GM18858 (cell line): ENCODE data around the gene SMCP.

Source experiments
- ATAC-seq: cut with Tn5 transposase; IDR thresholded peaks from one replicate; pipeline ENCODE4 v1.9.1; 2021; ENCODE audit not compliant: unreplicated experiment

The SMCP gene, protein sequence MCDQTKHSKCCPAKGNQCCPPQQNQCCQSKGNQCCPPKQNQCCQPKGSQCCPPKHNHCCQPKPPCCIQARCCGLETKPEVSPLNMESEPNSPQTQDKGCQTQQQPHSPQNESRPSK

DNA sequence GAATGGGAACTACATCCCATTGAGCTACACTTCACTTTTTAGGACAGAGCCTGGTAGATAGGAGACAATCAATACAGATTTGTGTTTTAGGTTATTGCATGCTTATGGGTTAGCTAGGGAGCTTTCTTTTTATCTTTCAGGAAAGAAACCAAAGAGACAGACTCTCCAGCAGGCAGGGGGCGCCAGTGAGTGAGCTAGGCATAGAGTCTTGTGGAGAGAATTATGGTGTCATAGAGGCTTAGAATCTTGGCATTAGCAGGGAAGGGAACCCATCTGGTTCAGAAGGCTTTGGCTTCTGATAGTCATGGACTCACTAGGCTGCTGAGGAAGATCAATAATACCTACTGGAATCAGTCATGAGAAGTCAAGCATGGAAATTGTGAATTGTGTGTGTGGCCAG lies at the start of gene SMCP:
Gene SMCP, plus strand, starts transcription at position 281 of the 400 bp plus-strand sequence. CDS start 6,101 bp downstream, outside the sequence.
- ATAC-seq: no peak

DNA sequence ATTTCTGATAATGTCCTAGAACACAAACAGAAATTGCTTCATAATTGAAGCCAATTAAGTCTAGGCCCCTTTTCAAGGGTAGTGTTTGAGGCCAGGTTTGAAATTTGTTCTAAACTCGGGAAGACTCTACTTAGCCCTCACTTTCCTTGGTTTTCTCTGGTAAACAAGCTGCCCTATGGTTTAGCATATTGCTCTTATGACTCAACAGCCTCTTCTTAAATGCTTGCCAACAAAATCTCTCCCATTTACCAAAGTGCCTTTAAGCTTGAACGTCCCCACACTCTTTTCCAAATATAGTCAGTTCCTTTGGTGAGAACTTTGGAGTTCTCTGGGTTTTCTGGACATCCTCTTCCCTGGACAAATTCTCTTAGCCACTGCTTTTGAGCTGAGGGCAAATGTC lies 41.3 kb upstream of the SMCP start:
- ATAC-seq: no peak

DNA sequence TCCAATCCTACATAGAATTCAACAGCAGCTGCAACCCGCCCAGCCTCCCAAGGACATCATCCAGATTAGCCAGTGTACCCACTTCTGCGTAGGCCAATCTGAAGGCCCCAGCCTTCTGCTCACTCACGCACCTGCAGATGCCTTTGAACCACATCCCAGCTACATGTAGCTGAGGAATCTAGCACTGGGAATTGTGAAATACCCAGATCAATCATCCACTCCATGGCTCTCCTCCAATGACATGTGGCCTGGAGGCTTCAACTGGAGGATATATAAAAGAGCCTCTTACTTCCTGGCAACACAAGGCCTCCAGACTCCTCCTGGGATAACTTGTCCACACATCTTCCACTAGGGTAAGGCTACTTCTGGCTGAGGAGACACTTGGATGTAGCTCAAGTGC lies 35.6 kb upstream of the SMCP start, which contains the start of gene LCE6A:
Gene LCE6A, plus strand, starts transcription at position 301 of the 400 bp plus-strand sequence. CDS start 665 bp downstream, outside the sequence.
- ATAC-seq: no peak

DNA sequence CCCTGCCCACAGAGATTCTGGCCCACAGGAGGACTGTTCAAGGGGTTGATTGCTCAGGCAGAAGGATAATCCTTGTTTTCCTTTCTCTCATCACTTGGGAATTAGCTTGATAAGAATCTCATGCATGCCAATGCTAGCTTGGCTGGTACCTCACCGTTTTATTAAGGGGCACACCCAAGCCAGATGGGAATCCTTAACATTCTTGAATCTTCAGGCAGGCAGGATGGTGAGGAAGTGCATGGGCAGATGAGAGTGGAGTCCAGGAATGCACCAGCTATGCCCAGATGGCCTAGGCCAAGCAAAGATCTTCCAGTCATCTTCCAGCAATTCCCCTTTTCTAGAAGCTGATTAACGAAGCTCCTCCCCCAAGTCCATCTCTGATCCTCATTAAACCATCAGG lies 22.5 kb upstream of the SMCP start:
- no peak for ATAC-seq

DNA sequence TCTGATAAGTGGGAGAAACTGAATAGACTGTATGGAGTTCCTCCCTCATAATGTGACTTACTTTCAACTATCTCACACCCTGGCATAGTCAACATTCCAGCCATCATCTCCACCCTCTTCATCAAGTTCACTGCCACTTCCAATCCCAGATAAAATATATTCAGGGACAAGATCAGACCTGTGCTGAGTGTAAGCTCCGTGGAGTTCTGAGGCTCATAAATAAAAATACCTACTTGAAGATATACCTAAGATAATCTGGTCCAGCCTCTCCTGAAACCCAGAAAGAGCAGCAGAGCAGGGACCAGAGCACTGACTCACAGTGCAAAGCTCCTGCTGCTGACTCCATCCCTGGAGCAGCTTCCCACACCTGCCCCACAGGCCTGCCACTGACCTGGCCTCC lies 20.1 kb upstream of the SMCP start:
- no peak for ATAC-seq

DNA sequence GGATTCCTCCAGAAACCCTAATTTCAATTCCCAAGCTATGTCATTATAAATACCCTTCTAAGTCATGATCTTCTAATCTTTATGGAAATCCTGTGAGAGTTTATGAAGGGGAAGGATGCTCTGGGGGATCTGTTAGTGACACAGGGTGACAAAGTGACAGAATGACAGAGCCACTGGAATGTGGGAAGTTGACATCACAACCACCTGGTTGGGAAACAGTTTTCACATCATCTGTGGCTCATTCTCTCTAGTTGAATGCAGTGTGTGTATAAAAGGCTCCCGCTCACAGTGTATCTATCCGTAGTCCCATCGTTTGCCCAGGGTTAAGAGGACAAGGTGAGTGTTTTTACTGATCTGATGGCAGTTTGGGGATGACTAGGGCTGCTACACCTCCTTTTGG lies 18.4 kb upstream of the SMCP start, which contains the start of gene LCE7A:
Gene LCE7A, plus strand, starts transcription at position 301 of the 400 bp plus-strand sequence. CDS start 702 bp downstream, outside the sequence.
- ATAC-seq: no peak

DNA sequence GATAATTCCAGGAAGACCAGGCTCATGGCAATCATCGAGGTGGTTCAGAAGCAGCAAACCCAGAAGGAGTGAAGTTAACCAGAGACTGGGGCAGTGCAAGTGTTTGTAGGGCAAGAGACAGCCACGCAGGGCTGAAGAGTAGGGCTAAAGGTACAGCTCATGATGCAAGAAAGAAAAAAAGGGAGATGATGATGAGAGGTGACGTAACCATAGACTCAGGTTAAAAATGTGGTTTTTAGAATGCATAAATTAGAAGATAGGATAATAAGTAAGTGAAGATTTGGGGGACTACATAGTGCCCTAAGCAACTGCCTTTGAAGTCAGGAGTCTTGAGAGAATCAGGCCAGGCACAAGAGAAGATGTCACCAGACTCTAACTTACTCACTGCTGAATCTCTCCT lies 18.0 kb upstream of the SMCP start:
- no peak for ATAC-seq

DNA sequence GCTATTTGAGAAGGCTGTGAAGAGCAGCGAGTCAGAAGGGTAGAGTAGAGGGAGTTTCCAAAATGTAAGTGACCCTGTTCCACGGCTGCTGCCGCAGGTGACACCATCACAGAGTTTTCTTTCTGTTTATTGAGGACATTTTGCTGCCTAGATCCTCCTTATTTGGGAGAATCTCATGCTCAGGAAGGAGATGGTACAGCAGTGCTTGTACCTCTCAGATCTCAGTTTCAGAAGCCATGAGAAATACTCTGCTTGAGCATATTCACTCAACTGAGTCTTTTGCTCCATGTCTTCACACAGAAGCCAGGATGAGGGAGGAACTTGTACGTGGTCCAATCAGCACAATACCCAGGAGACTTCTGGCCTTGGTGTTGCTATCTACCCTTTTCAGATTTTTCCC lies 16.7 kb upstream of the SMCP start:
- no peak for ATAC-seq

DNA sequence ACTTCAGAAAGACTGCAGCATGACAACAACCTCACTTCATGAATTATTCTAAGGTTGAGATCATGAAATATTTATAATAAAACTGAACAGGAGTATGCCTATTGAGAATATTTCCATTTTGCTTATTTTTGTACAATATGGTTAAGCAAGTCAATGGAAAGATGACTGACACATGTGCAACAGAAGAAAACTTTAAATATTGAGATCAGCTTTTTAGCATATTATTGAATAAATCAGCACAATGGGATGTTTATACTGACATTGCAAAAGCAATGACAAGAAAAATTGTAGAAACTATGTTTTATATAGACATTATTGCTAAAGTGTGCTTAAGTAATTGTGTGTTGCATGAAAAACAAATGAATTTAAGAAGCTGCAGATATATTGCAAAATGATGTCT lies 13.7 kb upstream of the SMCP start:
- no peak for ATAC-seq

DNA sequence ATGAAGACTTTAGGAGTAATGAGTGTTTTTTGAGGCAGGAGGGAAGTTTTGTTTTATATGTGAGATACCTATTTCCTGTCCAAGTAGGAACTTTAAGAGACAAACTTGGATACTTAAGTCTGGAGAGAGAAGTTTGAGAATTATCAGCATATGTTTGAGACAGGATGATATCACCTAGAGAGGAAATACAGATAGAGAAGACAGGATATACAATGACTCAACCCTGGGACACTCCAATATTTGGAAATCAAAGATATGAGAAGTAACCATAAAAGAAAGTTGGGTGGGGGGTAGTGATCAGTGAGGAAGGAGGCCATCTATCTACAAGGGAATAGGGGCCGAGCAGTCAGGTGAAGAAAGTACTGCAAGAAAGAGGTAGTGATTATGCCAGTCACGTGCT lies 11.8 kb upstream of the SMCP start:
- no peak for ATAC-seq

DNA sequence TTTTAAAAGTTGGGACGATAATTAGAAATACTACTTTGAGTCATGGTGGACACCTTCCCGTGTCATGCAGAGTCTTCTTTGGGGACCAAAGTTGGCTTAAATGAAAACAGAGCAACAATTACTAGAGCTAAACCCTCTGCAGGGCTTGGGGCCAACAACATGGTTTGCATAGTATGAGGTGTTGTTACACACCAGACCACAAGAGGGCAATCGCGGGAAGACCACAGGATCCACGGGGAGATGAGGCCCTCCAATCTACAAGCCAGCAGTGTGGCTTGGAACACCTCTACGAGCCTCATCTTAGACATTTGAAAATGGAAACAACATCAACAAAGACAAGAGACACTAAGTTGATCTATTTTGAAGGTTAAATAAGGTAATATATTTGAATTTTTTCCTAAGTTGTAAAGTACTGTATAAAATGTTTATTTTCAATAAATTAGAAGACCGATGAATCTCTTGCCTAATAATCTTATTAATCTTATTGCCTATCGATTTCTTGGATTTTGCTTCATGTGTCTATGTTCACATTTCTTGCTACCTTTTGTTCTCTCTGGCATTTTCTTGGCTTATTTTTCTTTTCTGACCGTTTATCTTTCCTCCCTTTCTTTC lies 8.2 kb upstream of the SMCP start:
- ATAC-seq: peak; percentile 47

DNA sequence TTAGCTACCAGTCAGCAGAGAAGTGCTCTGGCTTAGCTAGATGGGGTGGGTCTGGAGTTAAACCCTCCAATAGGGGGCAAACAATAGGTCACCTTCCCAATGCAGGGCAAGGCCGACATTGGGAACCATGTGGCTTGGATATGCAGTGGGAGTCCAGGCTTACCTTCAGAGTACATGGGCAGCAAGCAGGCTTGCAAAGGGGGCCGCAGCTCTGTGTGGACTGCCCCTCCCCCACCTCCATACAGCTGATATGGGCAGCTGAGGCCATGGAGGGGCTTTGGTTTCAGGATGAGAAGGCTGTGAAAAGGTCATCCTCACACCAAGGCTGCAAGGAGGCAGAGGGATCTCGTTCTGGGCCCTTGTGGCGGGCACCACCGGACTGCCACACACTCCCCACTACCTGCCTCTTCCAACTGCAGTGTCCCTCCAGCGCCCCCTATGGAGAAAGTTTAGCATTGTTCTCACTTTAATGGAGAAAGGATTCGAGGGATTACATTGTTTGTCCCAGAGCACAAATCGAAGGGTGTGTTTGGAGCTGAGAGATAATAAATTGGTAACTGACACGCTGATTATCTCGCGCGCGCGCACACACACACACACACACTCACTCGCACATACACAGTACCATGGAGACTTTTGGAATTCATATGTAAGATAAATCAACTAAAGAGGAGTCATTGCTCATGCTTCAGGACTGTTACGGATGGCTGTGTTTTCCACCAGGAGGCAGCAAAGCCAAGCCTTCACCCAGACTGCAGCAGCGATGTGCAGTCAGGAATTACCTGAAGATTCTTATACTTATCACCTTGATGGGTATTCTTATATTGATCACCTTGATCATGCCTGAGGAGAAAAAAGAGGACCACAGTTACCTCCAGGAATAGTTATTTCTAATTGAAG lies 7.0 kb upstream of the SMCP start:
- no peak for ATAC-seq

DNA sequence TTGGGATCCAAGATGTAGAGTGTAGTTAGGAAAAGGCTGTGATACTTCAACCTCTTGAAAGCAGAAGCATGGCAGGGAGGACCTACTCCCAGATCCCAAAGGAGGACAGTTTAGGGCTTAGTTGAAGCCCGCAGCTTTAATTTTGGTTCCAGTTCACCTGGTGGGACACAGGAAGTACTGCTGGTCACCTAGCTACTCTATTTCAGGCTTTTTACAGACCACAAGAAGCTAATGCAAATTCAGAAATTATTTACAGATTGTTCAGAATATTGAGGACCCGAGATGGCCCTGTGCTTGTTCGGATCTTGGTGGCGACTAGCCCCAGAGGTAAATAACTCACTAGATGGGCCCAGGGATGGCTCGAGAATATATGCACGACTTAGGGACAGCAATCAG lies 6.4 kb upstream of the SMCP start:
- ATAC-seq: no peak

DNA sequence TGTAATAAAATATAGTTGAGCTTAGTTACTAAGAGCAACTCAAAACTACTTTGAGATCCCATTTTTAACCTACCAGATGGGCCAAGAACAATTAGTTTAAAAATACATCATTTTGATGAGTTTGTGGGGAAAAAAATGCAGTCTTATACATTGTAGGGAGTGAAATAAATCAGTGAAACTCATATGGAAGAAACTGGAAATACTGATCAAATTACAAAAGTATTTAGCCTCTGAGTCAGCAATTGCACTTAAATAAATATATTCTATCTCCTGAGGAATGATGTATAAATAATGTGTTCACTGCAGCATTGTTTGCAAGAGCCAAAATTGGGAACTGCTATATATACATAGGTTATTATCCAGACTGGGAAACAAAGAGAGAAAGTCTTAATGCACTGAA lies 4.6 kb upstream of the SMCP start:
- no peak for ATAC-seq

DNA sequence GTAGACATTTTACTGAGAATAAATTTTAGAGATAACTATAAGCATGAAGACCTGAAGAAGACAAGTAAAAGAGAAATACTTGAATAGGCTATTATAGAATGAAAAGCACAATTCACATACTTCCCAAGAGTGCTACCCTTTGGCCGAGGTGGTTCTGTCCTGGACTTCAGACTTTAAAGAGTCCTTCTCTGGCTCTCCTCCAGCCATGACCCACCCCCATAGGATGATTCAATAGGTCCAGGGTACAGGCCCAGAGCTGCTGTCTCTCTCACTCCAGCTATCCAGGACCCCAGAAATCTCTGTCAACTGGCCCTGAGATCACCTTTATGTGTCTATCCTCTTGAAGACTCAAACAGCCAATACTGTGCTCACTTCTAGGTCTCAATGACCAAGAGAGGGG lies 1.3 kb upstream of the SMCP start:
- no peak for ATAC-seq

DNA sequence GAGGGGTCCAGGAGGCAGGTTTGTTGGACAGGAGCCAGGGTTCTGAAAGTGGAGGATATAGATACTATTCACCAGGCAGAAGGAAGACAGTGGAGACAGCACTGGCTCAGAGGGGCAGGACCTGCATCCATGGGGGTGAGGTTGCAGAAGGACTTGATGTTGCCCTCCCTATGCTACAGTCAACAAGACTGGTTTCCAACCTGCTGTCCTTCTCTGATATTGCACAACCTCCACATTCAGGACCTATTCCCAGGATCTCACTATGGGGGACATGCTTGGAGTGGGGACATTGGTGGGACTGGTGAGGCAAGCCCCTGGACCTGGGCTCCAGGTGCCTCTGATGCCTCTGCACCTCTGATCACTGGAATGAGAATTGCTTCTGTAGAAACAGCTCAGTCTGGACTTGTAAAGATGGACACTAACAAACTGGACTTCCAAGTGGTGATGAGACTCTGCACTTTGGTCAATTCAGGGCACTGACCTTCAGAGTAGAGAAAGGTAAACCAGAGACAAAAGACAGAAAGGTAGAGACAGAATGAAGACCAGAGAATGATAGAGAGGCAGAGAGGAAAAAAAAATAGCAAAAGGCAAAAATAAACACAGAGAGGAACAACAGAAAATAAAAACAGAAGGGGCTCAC lies 1.6 kb downstream of the SMCP start:
- ATAC-seq: no peak

DNA sequence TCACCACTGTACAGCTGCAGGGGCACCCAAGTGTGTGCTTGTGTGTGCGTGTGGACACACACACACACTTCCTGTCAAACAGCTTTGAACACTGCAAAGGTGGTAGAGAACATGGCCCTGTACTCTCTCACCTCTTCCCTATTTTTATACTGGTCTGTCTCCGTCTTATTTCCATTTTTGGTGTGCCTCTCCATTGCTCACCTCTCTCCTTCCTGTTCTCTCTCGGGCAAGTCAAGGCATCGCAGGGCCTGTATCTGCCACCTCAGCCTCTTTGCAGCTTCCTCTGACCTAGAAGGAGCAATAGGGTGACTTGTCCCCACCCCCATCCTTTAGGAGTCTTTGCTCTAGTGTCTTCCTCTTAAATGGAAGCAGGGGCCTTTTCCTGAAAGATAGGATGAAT lies 2.2 kb downstream of the SMCP start:
- no peak for ATAC-seq

DNA sequence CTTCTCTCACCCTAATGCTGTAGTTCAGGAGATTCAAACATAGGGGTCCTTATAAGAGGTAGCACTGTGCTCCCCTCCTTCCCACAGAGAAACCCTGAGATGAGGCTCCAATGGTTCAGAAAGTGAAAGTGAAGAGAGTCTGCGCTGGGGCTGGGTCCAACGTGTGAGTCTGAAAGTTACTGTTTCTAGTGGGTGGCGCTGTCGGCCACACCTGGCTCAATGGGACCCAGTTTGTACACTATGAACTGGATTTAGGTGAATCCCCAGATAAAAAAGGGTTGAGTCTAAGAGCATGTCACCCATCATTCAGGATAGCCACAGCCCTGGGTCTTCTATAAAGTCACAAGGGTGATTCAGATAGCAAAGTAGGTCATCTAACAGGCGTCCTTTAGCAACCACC lies 2.8 kb downstream of the SMCP start:
- no peak for ATAC-seq

DNA sequence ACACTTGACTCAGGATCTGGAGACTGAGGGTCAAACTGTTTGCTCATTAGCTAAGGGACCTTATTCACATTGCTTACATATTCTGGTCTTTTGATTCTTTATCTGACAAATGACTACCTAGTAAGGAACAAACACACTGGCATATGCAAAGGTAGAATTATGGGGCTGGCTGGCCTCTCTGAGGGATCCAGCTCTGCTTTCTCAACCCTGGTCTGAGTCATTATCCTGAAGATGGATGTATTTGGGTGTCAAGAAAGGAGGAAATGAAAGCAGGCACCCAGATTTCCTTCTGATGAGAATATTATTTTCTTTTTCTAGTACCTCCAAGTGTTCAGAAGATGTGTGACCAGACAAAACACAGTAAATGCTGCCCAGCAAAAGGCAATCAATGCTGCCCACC lies 6.0 kb downstream of the SMCP start:
- no peak for ATAC-seq

DNA sequence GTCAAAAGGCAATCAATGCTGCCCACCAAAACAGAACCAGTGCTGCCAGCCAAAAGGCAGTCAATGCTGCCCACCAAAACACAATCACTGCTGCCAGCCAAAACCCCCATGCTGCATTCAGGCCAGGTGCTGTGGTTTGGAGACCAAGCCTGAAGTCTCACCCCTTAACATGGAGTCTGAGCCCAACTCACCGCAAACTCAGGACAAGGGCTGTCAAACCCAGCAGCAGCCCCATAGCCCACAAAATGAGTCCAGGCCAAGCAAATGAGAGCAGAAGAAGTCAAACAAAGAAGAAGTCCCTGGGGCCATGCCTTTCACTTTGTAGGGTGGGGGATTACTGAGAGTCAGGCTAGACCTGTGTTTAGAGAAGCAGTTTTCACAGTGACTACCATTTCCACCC lies 6.4 kb downstream of the SMCP start:
- no peak for ATAC-seq

DNA sequence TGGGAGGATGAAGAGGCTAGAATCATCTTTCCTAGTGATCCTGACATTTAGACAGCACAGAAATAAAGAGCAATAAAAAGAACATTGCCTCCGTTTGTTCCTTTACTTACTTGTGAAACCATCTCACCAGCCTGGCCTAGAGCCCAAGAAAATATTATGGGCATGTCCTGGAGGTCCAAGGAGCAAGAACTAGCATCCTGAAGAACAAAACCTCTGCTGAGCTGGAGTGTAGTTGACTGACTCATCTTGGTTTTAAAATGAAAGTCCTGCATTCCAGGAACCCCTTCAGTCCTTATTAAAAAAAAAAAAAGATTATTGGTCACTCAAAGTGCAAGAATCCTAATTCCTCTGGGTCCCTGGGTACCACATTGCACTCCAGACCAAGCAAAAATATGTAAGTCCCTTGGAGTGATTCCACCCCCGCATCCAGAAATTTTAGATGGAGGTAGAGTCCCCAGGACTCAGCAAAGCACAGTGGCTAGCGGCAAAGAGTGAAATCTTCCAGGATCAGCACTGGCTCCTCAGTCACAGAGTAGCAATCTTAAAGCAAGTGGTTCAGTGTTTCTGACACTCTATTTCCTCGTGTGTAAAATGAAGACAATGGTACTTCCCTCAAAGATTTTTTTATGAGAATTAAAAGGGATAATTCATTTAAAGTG lies 7.0 kb downstream of the SMCP start:
- ATAC-seq: no peak
